Hematopoietic multipotent progenitor cell treated with erythropoietin and hydrocortisone succinate and interleukin-3 and kit ligand, for 17 days (in vitro differentiated cells): Measurements from ENCODE around the gene CHMP5.

Source experiments
- DNase-seq: peaks from one replicate; pipeline ENCODE4 v3.0.0-alpha.2; 2015; ENCODE audit warnings: low spot score

Gene CHMP5

GRCh38 chr9:33244137-33244784 lies 20.6 kb upstream of the CHMP5 start:
- no peak for DNase-seq

GRCh38 chr9:33245341-33245740 lies 19.5 kb upstream of the CHMP5 start:
- no peak for DNase-seq

DNA sequence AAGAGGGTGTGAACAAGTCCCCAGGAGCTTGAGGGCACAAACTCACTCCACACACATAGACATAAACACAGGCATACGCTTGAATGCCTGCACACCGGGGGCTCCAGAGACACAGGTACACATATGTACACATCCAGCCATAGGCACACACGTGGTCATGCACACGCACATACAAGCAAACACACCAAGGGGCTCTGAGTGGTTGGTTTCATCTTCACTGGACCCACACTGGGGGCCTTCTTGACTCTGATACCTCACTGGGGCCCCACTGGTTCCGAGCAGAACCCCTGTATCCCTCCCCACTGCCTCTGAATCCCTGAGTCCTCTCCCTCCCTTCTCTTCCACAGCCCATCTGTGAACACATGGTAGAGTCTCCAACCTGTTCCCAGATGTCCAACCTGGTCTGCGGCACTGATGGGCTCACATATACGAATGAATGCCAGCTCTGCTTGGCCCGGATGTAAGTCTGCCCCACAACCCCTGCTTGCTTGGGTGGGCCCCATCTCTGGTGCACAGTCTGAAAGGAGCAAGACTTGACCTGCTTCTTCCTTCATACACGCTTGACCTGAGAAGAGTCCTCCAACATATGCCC lies 18.5 kb upstream of the CHMP5 start:
- no peak for DNase-seq

DNA sequence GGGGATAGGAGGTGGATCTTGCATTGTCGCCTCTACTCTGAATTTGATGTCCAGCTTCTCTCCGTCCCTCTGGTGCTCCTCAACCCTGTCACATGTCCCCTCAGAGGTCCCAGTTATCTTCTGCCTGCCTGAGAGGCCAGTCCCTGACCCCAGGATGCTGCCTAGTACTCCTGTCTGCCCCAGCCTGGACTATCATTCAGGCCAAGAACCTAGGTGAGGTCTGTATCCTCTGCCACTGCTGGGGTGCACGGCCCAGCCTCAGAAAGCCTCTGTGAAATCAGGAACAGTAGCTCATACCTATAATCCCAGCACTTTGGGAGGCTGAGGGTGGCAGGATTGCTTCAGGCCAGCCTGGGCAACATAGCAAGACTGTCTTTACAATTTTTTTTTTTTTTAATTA lies 16.2 kb upstream of the CHMP5 start:
- DNase-seq, result no peak

DNA sequence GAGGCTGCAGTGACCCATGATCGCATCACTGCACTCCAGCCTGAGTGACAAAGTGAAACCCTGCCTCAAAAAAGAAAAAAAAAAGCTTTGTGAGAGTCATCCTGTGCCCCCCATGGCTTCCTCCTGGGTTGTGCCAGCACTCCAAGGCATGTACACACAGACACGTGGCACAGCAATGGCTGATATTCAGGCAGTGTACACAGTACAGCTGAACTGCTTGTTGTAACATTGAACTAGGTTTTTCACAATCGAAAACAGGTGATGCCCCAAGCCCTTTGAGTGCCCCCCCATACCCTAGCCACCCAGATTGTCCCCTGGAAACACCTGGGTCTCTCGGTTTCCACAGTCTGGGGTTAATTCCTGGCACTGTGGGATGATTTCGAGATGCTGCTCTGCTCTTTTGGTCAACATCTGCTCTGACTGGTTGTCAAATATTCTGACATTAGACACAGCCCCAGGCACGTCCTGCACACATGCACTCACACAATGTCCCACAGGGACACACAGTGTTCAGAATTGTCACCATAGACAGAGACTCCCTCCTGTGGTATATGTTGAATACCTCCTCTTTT lies 15.7 kb upstream of the CHMP5 start:
- no peak for DNase-seq

GRCh38 chr9:33249983-33250382 lies 14.9 kb upstream of the CHMP5 start:
- no peak for DNase-seq

- DNase-seq, result no peak
Measured at GRCh38 chr9:33250458-33250995, 14.3 kb upstream of the CHMP5 start.

- no peak for DNase-seq
Measured at GRCh38 chr9:33254211-33254610, 10.6 kb upstream of the CHMP5 start.

- DNase-seq, result no peak
Measured at GRCh38 chr9:33255014-33255413, 9.8 kb upstream of the CHMP5 start.

DNA sequence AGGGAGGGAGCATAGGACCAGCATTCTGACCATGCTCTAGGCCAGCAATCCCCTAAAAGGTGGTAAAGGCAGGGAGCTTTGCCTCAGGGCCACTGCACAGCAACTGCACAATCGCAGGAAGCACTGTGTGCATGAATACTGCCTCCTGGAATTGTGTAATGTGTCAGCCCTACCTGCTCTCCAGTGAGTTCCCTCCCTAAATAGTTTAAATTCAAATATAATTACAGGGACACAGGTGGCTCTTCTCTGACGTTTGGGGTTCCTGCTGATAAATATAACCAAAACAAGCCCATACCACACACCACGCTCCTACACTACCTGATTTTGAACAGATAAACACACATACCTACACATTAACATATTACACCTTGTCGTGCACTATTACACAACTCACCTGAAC lies 9.4 kb upstream of the CHMP5 start:
- no peak for DNase-seq

- DNase-seq, result no peak
Measured at GRCh38 chr9:33256236-33256635, 8.6 kb upstream of the CHMP5 start.

- no peak for DNase-seq
Measured at GRCh38 chr9:33257276-33257675, 7.6 kb upstream of the CHMP5 start.

- DNase-seq, result no peak
Measured at GRCh38 chr9:33260372-33260771, 4.5 kb upstream of the CHMP5 start.

GRCh38 chr9:33263131-33264002 lies 1.5 kb upstream of the CHMP5 start:
- DNase-seq, result peak; percentile 69

- DNase-seq, result no peak
Measured at GRCh38 chr9:33264003-33264472, 811 bp upstream of the CHMP5 start.

GRCh38 chr9:33265211-33265865 lies 489 bp downstream of the CHMP5 start:
- DNase-seq, result peak; percentile 73

GRCh38 chr9:33267151-33267767 lies 2.4 kb downstream of the CHMP5 start:
- DNase-seq, result no peak

DNA sequence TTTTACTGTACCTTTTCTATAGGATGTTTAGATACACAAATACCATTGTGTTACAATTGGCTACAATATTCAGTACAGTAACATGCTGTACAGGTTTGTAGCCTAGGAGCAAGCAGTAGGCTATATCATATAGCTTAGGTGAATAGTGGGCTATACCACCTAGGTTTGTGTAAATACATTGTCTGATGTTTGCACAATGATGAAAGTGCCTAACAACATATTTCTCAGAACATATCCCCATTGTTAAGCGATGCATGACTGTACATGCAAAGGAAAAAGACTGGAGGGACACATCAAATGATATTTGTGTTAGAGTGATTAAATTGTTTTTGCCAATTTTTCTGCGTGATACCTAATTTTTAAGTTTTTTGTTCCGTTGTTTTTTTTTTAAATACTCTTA lies 5.3 kb downstream of the CHMP5 start:
- DNase-seq, result no peak

- DNase-seq, result peak; percentile 78
Measured at GRCh38 chr9:33272061-33272460, 7.2 kb downstream of the CHMP5 start.

- DNase-seq, result no peak
Measured at GRCh38 chr9:33273266-33273971, 8.6 kb downstream of the CHMP5 start.

GRCh38 chr9:33273972-33274328 lies 9.1 kb downstream of the CHMP5 start:
- DNase-seq, result no peak
